Measurements from ENCODE around the gene C19orf73. TPM values are rescaled to one million over a fixed set of nuclear protein-coding genes. Genes with fewer than 3 reads are reported as not detected.

Gene C19orf73
- total and polyA plus RNA-seq, 9 of the 15 experiments (the other 6 are each of a cell fraction or from before 2014, with no cell fraction given), result 0.08 to 7.4 (median 1.4) TPM

DNA sequence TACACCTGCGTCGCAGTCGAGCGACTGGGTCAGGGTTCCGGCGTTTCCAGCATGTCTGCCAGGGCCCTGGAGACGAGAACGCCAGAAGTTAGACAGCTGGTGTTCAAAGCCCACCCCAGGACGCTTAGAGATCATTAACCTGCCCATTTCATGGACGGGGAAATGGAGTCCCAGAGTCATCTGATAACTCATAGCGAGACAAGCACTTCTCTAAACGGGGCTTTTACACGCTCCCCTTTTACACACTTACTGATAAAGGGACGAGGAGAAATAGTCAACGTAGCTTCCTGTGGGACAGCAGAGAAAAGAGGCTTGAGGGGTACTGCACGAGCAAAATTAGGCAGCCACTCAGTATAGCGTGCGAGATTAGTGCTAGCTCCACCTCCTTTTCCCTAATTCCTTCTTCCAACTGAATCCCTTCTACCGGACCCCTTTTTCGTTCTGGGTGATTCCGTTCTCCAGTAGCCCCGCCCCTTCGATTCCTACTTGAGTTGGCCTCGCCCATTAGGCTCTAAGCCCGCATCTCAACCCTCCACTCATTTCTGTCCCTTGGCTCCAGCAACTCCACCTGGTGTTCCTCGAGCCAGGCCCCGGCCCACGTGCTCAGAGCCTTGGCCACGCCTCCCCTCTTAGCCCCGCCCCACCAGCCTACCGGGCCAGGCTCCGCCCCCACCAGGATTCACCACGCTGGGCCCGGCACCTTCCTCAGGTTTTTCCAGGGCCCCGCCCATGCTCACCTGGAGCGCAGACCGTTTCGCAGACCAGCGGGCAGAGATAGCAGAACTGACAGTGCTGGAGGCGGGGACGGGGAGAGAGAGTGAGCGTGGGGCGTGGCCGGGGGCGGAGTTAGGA lies 32.5 kb upstream of the C19orf73 start (continued):
- TF ChIP-seq HMGN3 (IDR thresholded peaks at IDR 0.05; ENCODE audit: borderline replicate concordance, extremely low read depth, insufficient read length, low read depth, low read length) (peak; percentile 61), SIX5 (IDR thresholded peaks at IDR 0.05; ENCODE audit: borderline replicate concordance in 1 of 2, insufficient read depth in 1 of 2, low read depth in 1 of 2, low read length in 2 of 2) (no peak), ZNF586 (CRISPR knock-in tag; conservative IDR thresholded peaks at IDR 0.05) (no peak), SMAD2 (IDR thresholded peaks at IDR 0.05; ENCODE audit: low read depth, low read length) (no peak), NCOR1 (IDR thresholded peaks at IDR 0.05) (no peak), CBFB (CRISPR knock-in tag; IDR thresholded peaks at IDR 0.05) (no peak), MYC (IDR thresholded peaks at IDR 0.05; ENCODE audit: low read depth, low read length) (peak; percentile 96), MYC (CRISPR knock-in tag; IDR thresholded peaks at IDR 0.05; ENCODE audit: borderline replicate concordance, low read depth) (no peak), RBM25 (IDR thresholded peaks at IDR 0.05; ENCODE audit: low read depth, low read length, severe bottlenecking) (peak; percentile 84), MAFG (tag; conservative IDR thresholded peaks at IDR 0.05) (no peak)
- TF ChIP-seq, protein P1, sequence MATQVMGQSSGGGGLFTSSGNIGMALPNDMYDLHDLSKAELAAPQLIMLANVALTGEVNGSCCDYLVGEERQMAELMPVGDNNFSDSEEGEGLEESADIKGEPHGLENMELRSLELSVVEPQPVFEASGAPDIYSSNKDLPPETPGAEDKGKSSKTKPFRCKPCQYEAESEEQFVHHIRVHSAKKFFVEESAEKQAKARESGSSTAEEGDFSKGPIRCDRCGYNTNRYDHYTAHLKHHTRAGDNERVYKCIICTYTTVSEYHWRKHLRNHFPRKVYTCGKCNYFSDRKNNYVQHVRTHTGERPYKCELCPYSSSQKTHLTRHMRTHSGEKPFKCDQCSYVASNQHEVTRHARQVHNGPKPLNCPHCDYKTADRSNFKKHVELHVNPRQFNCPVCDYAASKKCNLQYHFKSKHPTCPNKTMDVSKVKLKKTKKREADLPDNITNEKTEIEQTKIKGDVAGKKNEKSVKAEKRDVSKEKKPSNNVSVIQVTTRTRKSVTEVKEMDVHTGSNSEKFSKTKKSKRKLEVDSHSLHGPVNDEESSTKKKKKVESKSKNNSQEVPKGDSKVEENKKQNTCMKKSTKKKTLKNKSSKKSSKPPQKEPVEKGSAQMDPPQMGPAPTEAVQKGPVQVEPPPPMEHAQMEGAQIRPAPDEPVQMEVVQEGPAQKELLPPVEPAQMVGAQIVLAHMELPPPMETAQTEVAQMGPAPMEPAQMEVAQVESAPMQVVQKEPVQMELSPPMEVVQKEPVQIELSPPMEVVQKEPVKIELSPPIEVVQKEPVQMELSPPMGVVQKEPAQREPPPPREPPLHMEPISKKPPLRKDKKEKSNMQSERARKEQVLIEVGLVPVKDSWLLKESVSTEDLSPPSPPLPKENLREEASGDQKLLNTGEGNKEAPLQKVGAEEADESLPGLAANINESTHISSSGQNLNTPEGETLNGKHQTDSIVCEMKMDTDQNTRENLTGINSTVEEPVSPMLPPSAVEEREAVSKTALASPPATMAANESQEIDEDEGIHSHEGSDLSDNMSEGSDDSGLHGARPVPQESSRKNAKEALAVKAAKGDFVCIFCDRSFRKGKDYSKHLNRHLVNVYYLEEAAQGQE (IDR thresholded peaks at IDR 0.05; ENCODE audit: borderline replicate concordance), result peak; percentile 42
- TF ChIP-seq, protein P1 (CRISPR knock-in tag; IDR thresholded peaks at IDR 0.05; ENCODE audit: low read depth), result no peak
- TF ChIP-seq, protein P2, sequence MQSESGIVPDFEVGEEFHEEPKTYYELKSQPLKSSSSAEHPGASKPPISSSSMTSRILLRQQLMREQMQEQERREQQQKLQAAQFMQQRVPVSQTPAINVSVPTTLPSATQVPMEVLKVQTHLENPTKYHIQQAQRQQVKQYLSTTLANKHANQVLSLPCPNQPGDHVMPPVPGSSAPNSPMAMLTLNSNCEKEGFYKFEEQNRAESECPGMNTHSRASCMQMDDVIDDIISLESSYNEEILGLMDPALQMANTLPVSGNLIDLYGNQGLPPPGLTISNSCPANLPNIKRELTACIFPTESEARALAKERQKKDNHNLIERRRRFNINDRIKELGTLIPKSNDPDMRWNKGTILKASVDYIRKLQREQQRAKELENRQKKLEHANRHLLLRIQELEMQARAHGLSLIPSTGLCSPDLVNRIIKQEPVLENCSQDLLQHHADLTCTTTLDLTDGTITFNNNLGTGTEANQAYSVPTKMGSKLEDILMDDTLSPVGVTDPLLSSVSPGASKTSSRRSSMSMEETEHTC (IDR thresholded peaks at IDR 0.05), result 0 out of 2 replicates have a peak, but pooled peaks have one; percentile 22
- TF ChIP-seq, protein P3, sequence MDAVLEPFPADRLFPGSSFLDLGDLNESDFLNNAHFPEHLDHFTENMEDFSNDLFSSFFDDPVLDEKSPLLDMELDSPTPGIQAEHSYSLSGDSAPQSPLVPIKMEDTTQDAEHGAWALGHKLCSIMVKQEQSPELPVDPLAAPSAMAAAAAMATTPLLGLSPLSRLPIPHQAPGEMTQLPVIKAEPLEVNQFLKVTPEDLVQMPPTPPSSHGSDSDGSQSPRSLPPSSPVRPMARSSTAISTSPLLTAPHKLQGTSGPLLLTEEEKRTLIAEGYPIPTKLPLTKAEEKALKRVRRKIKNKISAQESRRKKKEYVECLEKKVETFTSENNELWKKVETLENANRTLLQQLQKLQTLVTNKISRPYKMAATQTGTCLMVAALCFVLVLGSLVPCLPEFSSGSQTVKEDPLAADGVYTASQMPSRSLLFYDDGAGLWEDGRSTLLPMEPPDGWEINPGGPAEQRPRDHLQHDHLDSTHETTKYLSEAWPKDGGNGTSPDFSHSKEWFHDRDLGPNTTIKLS (IDR thresholded peaks at IDR 0.05; ENCODE audit: borderline replicate concordance, low read depth), result peak; percentile 7; the same call in 1 of the 2 replicates

Data from K562 (cell line).